Large intestine (tissue), 3 donors: Measurements from ENCODE around the gene KLK11. TPM values are rescaled to one million over a fixed set of nuclear protein-coding genes. Genes with fewer than 3 reads are reported as not detected.

Source experiments
- DNase-seq, 2 donors: peaks; one replicate each; pipeline versions ENCODE4 v3.0.0 to v3.0.0-alpha.2; 2013
- H3K27ac ChIP-seq: one replicate; pipeline ENCODE4 v1.5.1; 2013; ENCODE audit warnings: low read length
- H3K27me3 ChIP-seq: 2 replicates; pipeline ENCODE4 v1.6.1; 2013; ENCODE audit warnings: low read length; ENCODE audit not compliant: control insufficient read depth, insufficient read depth
- H3K36me3 ChIP-seq: 2 replicates; pipeline ENCODE4 v1.6.1; 2013; ENCODE audit warnings: low read length; ENCODE audit not compliant: control insufficient read depth, insufficient read depth
- H3K4me1 ChIP-seq: one replicate; pipeline ENCODE4 v1.6.1; 2013; ENCODE audit warnings: low read length; ENCODE audit not compliant: control insufficient read depth, insufficient read depth
- H3K4me3 ChIP-seq: one replicate; pipeline ENCODE4 v1.5.1; 2013; ENCODE audit warnings: low read length
- H3K9me3 ChIP-seq: one replicate; pipeline ENCODE4 v1.6.1; 2013; ENCODE audit warnings: mild to moderate bottlenecking, low read depth, low read length, moderate library complexity; ENCODE audit not compliant: control insufficient read depth
- WGBS: methylation state at CpG from one replicate; pipeline ENCODE4 v1.1.5; 2013; ENCODE audit warnings: low lambda C conversion rate; ENCODE audit not compliant: insufficient coverage; 5-methylcytosine and 5-hydroxymethylcytosine counted together
- polyA plus RNA-seq: library from polyadenylated mRNA; unstranded; fragments of 120-200 nt; gene quantifications from one replicate; pipeline ENCODE4 v1.2.1, GENCODE V29; 2013

KLK11 gene
- polyA plus RNA-seq, 1 donor, result 10.3 TPM

DNA sequence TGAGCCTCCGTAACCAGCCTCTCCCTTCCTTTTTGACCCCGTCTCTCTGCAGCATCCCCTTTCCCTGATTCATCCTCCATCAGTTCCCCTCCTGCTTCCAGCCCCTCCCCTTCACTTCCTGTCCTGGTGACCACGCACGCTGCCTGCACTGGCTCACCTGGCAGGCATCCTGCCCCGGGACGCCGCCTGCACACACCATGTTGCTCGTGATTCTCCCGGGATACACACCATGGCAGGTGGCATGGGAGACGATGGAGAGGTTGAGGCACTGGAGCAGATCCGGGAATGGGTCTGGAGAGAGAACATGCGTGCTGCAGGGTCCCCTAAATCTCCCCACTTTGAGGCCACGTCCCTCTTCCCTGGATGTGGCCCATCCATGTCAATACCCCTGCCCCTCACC is 4.2 kb upstream of the KLK11 start:
- 70% methylated on average over 2 of the region's 13 CpGs for WGBS
- peaks cover 13% of the 10 kb centered on the region for H3K27me3 ChIP-seq

DNA sequence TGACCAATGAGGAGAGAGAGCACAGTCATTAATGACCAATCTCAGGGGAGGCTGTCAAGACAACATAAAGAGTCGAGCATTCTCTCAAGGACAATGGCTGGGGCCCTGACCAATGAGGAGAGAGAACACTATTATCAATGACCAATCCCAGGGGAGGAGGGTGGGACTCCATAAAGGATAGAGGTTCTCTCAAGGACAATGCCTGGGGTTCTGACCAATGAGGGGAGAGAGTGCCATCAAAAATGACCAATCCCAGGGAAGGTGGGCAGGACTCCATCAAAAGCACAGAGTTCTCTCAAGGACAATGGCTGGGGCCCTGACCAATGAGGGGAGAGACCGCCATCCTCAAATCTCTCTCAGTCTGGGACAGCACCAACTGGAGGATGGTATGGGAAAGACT is 3.3 kb upstream of the KLK11 start:
- Histone ChIP-seq H3K9me3 (no peaks in the 10 kb centered on the region), H3K36me3 (no peaks in the 10 kb centered on the region), H3K4me3 (no peak overlapping the region), H3K27me3 (peaks cover 14% of the 10 kb centered on the region), H3K27ac (no peak overlapping the region), H3K4me1 (no peaks in the 10 kb centered on the region)
- WGBS, result no CpG with 5 or more reads among the region's 2 CpGs
- no peak for DNase-seq

More for the DNA sequence above, 4.2 kb upstream of the KLK11 start:
- Histone ChIP-seq H3K27ac (no peak overlapping the region), H3K4me3 (no peak overlapping the region), H3K4me1 (no peaks in the 10 kb centered on the region), H3K9me3 (no peaks in the 10 kb centered on the region), H3K36me3 (no peaks in the 10 kb centered on the region)
- no peak for DNase-seq

DNA sequence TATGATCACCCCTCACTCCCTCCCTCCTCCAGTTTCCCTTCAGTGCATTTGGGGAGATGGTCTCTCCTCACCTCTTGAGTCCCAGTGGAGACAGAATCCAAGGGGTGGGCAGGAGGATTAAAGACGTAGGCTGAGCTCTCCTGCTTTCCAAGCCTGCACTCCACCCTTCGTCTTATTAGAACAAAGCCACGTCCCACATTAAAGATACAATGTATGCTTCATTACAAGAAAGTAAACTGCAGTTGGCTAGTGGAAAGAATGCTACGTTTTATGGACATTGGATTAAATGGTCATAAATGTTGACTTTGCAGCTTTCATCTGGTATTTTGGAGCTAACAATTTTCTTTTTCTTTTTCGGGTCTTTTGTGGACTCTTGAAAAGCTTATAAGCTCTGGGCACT is 1.5 kb upstream of the KLK11 start:
- no peak for DNase-seq
- no CpG with 5 or more reads among the region's 5 CpGs for WGBS
- no peak overlapping the region for H3K4me3 ChIP-seq

DNA sequence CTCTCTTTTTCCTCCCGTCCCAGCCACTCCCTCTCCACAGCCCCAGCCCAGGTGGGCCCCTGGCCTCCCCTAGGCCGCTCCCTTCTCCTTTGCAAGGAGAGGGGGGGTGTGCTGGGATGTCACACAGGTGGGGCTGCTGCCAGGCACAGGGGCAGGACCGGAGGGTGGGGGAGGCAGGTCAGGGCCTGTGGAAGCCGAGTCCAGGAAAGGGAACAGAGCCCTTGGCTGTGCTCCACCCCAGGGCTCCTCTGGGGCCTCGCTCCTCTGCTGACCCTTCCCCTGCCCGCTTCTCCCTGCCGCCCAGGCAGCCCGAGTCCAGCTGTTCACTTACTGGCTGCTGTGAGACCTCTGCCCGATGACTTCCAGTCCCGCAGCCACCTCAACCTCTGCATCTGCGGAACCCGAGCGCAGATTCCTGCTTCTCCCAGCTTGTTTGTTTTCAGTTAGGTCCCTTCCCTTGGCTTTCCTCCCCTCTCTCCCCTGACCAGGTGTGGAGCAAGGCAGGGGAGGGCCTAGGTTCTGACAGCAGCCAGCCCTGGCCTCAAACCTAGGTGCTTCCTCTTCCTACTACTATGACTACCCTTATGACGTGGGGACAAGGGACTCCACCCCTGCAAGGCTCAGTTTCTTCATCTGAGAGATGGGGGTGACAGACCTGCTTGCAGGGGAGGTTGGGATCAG is 850 bp upstream of the KLK11 start:
- no CpG with 5 or more reads among the region's 14 CpGs for WGBS
- no peak overlapping the region for H3K27ac ChIP-seq
- H3K4me3 ChIP-seq, result no peak overlapping the region
- no peaks in the 10 kb centered on the region for H3K4me1 ChIP-seq
- no peaks in the 10 kb centered on the region for H3K36me3 ChIP-seq
- H3K27me3 ChIP-seq, result peaks cover 14% of the 10 kb centered on the region
- H3K9me3 ChIP-seq, result no peaks in the 10 kb centered on the region
- DNase-seq, result no peak

More for the DNA sequence above, 1.5 kb upstream of the KLK11 start:
- Histone ChIP-seq H3K27ac (no peak overlapping the region), H3K27me3 (peaks cover 14% of the 10 kb centered on the region), H3K9me3 (no peaks in the 10 kb centered on the region), H3K4me1 (no peaks in the 10 kb centered on the region), H3K36me3 (no peaks in the 10 kb centered on the region)

DNA sequence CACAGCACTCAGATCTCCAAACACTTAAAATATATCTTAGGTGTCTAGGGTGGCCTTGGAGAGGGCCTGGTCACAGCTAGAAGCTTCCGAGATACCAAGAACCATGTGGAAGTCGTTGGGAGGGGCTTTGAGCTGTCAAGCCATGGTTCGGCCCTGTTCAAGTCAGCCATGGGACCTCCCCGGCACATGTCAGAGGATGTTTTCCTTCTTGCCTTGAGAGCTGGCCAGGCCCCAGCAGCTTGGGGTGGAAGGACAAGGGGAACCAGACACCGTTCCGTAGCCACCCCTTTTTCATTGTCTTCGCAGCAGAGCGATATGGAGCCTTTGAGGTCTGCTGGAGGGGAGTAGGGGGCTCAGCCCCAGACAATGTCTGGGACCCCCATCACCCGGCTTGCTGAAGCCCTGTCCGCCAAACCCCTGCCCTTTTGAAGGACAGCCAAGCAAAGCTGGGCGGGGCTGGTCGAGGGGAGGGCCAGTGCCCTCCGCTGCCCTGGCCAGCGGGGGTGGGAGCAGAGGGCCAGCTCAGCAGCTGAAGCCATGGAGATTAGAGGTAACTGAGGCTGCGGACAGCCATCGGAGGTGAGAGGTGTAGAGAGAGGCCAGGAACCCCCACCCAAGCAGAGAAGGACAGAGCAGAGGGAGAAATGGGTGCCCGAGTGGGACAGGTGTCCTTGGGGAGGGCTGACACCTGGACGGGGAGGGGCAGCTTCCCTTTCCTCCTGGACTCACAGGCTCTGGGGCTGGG is 435 bp downstream of the KLK11 start:
- WGBS, result no CpG with 5 or more reads among the region's 18 CpGs
- H3K36me3 ChIP-seq, result no peaks in the 10 kb centered on the region
- H3K27ac ChIP-seq, result no peak overlapping the region
- DNase-seq, result no peak
- H3K4me1 ChIP-seq, result no peaks in the 10 kb centered on the region
- H3K27me3 ChIP-seq, result peaks cover 18% of the 10 kb centered on the region
- H3K9me3 ChIP-seq, result no peaks in the 10 kb centered on the region
- no peak overlapping the region for H3K4me3 ChIP-seq

DNA sequence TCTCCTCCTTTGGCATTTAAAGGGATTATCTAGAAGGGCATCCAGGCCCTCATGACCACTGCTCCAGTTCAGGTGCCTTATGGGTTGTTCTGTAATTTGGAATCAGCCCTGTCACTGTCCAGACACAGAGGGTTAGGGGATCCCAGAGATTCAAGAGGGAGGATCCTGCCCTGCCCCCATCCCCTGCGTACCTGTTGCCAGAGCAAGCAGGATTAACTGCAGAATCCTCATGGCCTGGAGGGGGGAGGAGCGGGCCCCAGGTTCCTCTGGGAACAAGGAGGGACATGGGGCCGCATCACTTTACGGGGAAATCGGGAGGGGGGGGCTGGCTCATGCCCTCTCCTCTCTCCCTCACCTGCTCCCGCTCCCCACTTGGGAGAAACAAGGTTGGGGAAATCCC is 1.0 kb downstream of the KLK11 start:
- no peak overlapping the region for H3K27ac ChIP-seq
- no peak overlapping the region for H3K4me3 ChIP-seq
- H3K9me3 ChIP-seq, result no peaks in the 10 kb centered on the region
- no peaks in the 10 kb centered on the region for H3K4me1 ChIP-seq
- WGBS, result no CpG with 5 or more reads among the region's 6 CpGs
- no peak for DNase-seq
- H3K36me3 ChIP-seq, result no peaks in the 10 kb centered on the region
- peaks cover 19% of the 10 kb centered on the region for H3K27me3 ChIP-seq

- Histone ChIP-seq H3K9me3 (no peaks in the 10 kb centered on the region), H3K4me1 (no peaks in the 10 kb centered on the region), H3K36me3 (no peaks in the 10 kb centered on the region), H3K4me3 (no peak overlapping the region), H3K27ac (no peak overlapping the region), H3K27me3 (peaks cover 24% of the 10 kb centered on the region)
- no peak for DNase-seq
- no CpG with 5 or more reads among the region's 5 CpGs for WGBS
Measured at GRCh38 chr19:51024924-51025323, 1.5 kb downstream of the KLK11 start.

GRCh38 chr19:51023946-51024345 is 2.5 kb downstream of the KLK11 start:
- DNase-seq, result no peak
- Histone ChIP-seq H3K27me3 (peaks cover 34% of the 10 kb centered on the region), H3K4me1 (no peaks in the 10 kb centered on the region), H3K27ac (no peak overlapping the region), H3K36me3 (no peaks in the 10 kb centered on the region), H3K9me3 (no peaks in the 10 kb centered on the region), H3K4me3 (no peak overlapping the region)
- no CpG with 5 or more reads among the region's 11 CpGs for WGBS

DNA sequence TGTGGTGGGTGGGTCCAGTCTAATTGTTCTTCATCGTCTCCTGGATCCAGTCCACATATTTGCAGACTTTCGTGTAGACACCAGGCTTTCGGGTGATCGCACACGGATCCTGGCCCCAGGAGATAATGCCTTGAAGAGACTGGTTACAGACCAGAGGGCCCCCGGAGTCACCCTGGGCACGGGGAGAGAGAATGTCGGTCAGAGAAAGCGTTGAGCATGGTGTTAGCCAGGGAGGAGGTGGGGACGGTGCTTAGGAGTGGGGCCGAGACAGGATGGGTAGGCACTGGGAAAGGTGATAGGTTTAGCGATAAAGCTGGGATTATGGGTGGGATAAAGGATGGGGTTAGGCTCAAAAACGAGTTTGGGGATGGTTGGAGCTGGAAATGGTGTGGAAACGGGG is 3.9 kb downstream of the KLK11 start:
- H3K4me1 ChIP-seq, result no peaks in the 10 kb centered on the region
- no peaks in the 10 kb centered on the region for H3K9me3 ChIP-seq
- no peaks in the 10 kb centered on the region for H3K36me3 ChIP-seq
- no peak overlapping the region for H3K27ac ChIP-seq
- 58% methylated on average over 5 of the region's 14 CpGs for WGBS
- H3K4me3 ChIP-seq, result no peak overlapping the region
- H3K27me3 ChIP-seq, result peaks cover 45% of the 10 kb centered on the region
- DNase-seq, result no peak

DNA sequence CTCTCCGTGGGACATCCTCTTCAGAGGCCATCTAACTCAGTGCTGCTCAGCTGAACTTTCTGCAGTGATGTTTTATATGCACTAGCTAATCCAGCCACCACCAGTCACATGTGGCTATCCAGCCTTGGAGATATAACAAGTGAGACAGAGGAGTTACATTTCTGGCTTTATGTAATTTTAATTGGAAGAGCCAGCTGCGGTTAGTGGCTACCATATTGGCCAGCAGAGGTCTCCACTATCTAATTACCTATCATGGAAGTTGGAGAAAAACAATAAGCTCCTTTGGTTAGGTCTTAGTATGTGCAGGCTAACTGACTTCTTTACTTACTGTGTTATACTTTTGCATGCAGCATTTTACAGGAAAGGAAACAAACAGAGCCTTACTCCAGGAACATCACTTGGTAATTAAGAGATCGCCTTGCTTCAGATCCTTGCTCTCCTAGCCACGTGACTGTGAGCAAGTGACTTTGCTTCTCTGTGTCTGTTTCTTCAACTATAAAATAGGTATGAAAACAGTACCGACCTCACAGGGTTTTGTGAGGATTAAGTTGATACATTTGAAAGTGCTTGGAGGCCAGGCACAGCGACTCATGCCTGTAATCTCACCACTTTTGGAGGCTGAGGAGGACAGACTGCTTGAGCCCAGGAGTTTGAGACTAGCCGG is 5.3 kb downstream of the KLK11 start:
- Histone ChIP-seq H3K27me3 (peaks cover 50% of the 10 kb centered on the region), H3K4me3 (no peak overlapping the region), H3K4me1 (no peaks in the 10 kb centered on the region), H3K9me3 (peaks cover 4% of the 10 kb centered on the region), H3K27ac (no peak overlapping the region), H3K36me3 (no peaks in the 10 kb centered on the region)
- WGBS, result 10% methylated on average over 2 of the region's 7 CpGs
- no peak for DNase-seq
